GM12875 (cell line): ENCODE data around the gene F8.
A peak's percentile ranks its signal among the peaks of the same experiment; 100 is the strongest.

Experiments
- H3K4me3 ChIP-seq: one replicate; pipeline ENCODE4 v1.5.1; 2011; ENCODE audit warnings: low read depth, low read length, control low read depth
- CTCF ChIP-seq: IDR thresholded peaks from 2 replicates; pipeline ENCODE4 v1.5.1; 2011; ENCODE audit warnings: low read depth, mild to moderate bottlenecking, control low read depth, inconsistent platforms, low read length, moderate library complexity, borderline replicate concordance; ENCODE audit not compliant: insufficient read depth

Gene F8

GRCh38 chrX:155028877-155029291, 6.4 kb upstream of the F8 start:
- H3K4me3 ChIP-seq = no peak overlapping the region
- TF ChIP-seq CTCF = no peak

- peak overlapping the region; percentile 37 for H3K4me3 ChIP-seq
Measured at GRCh38 chrX:155028129-155028528, 5.6 kb upstream of the F8 start.

GRCh38 chrX:155027509-155028066, 5.1 kb upstream of the F8 start:
- TF ChIP-seq CTCF = no peak
- H3K4me3 ChIP-seq = peak overlapping the region; percentile 72

More at GRCh38 chrX:155028129-155028528, 5.6 kb upstream of the F8 start:
- no peak for TF ChIP-seq CTCF

GRCh38 chrX:155026727-155027508, 4.4 kb upstream of the F8 start, which contains the start of gene FUNDC2:
Gene FUNDC2, plus strand, starts transcription at chrX:155026844. Its CDS starts 95 bp downstream, at chrX:155026939.
- no peak for TF ChIP-seq CTCF
- peak within 1 kb of the TSS; percentile 72 for H3K4me3 ChIP-seq

- H3K4me3 ChIP-seq = peak overlapping the region; percentile 41
- TF ChIP-seq CTCF = no peak
Measured at GRCh38 chrX:155026420-155026726, 3.9 kb upstream of the F8 start.

GRCh38 chrX:155023907-155024833, 1.6 kb upstream of the F8 start:
- no peak overlapping the region for H3K4me3 ChIP-seq
- no peak for TF ChIP-seq CTCF
